Measurements from ENCODE around the gene FTSJ3.

FTSJ3 gene

GRCh38 chr17:63833741-63834373 is 6.4 kb upstream of the FTSJ3 start (continued):
- no peak for TF ChIP-seq TSHZ2 (CRISPR knock-in tag; IDR thresholded peaks at IDR 0.05)
- TF ChIP-seq ZNF70 (CRISPR knock-in tag; IDR thresholded peaks at IDR 0.05) = no peak
- TF ChIP-seq ZNF565 (CRISPR knock-in tag; conservative IDR thresholded peaks at IDR 0.05; ENCODE audit: low read depth) = no peak
- TF ChIP-seq RARB (CRISPR knock-in tag; IDR thresholded peaks at IDR 0.05) = no peak
- no peak for TF ChIP-seq GLIS3 (CRISPR knock-in tag; IDR thresholded peaks at IDR 0.05)
- no peak for TF ChIP-seq ESRRG (CRISPR knock-in tag; IDR thresholded peaks at IDR 0.05)
- no peak for TF ChIP-seq PPARA (CRISPR knock-in tag; IDR thresholded peaks at IDR 0.05; ENCODE audit: borderline replicate concordance)
- TF ChIP-seq ISL1 (CRISPR knock-in tag; IDR thresholded peaks at IDR 0.05) = no peak
- no peak for TF ChIP-seq OSR1 (CRISPR knock-in tag; IDR thresholded peaks at IDR 0.05)
- no peak for TF ChIP-seq POU6F1 (CRISPR knock-in tag; IDR thresholded peaks at IDR 0.05; ENCODE audit: borderline replicate concordance, low read depth)
- no peak for TF ChIP-seq ZNF8 (CRISPR knock-in tag; IDR thresholded peaks at IDR 0.05)

GRCh38 chr17:63833026-63833740 is 5.7 kb upstream of the FTSJ3 start:
- no peak for TF ChIP-seq GLIS3 (CRISPR knock-in tag; IDR thresholded peaks at IDR 0.05)
- no peak for TF ChIP-seq ESRRG (CRISPR knock-in tag; IDR thresholded peaks at IDR 0.05)
- no peak for TF ChIP-seq OSR1 (CRISPR knock-in tag; IDR thresholded peaks at IDR 0.05)
- no peak for TF ChIP-seq CSDC2 (CRISPR knock-in tag; IDR thresholded peaks at IDR 0.05)
- no peak for TF ChIP-seq TCF4 (CRISPR knock-in tag; IDR thresholded peaks at IDR 0.05; ENCODE audit: borderline replicate concordance)
- TF ChIP-seq ARNTL (CRISPR knock-in tag; IDR thresholded peaks at IDR 0.05; ENCODE audit: borderline replicate concordance, low read depth) = no peak
- TF ChIP-seq ZC3H10 (CRISPR knock-in tag; IDR thresholded peaks at IDR 0.05) = no peak
- no peak for TF ChIP-seq SNAI2 (CRISPR knock-in tag; IDR thresholded peaks at IDR 0.05)
- no peak for TF ChIP-seq ZNF8 (CRISPR knock-in tag; IDR thresholded peaks at IDR 0.05)
- no peak for TF ChIP-seq ZFP30 (CRISPR knock-in tag; IDR thresholded peaks at IDR 0.05)
- ATAC-seq = no peak

GRCh38 chr17:63832455-63832854 is 5.0 kb upstream of the FTSJ3 start:
- TF ChIP-seq TSHZ2 (CRISPR knock-in tag; IDR thresholded peaks at IDR 0.05) (no peak), ZNF565 (CRISPR knock-in tag; conservative IDR thresholded peaks at IDR 0.05; ENCODE audit: low read depth) (no peak), GLIS3 (CRISPR knock-in tag; IDR thresholded peaks at IDR 0.05) (no peak), CREB5 (CRISPR knock-in tag; IDR thresholded peaks at IDR 0.05; ENCODE audit: low read depth) (no peak), ISL1 (CRISPR knock-in tag; IDR thresholded peaks at IDR 0.05) (no peak), ESRRG (CRISPR knock-in tag; IDR thresholded peaks at IDR 0.05) (no peak), PPARA (CRISPR knock-in tag; IDR thresholded peaks at IDR 0.05; ENCODE audit: borderline replicate concordance) (no peak), TCF4 (CRISPR knock-in tag; IDR thresholded peaks at IDR 0.05; ENCODE audit: borderline replicate concordance) (no peak), CSDC2 (CRISPR knock-in tag; IDR thresholded peaks at IDR 0.05) (no peak), ZNF8 (CRISPR knock-in tag; IDR thresholded peaks at IDR 0.05) (no peak), ZNF70 (CRISPR knock-in tag; IDR thresholded peaks at IDR 0.05) (no peak), ZC3H10 (CRISPR knock-in tag; IDR thresholded peaks at IDR 0.05) (no peak), POU6F1 (CRISPR knock-in tag; IDR thresholded peaks at IDR 0.05; ENCODE audit: borderline replicate concordance, low read depth) (no peak), ZFP30 (CRISPR knock-in tag; IDR thresholded peaks at IDR 0.05) (no peak), CSRNP3 (CRISPR knock-in tag; IDR thresholded peaks at IDR 0.05) (no peak), RARB (CRISPR knock-in tag; IDR thresholded peaks at IDR 0.05) (no peak), OSR1 (CRISPR knock-in tag; IDR thresholded peaks at IDR 0.05) (no peak), BACH2 (CRISPR knock-in tag; IDR thresholded peaks at IDR 0.05; ENCODE audit: borderline replicate concordance) (no peak), ARNTL (CRISPR knock-in tag; IDR thresholded peaks at IDR 0.05; ENCODE audit: borderline replicate concordance, low read depth) (no peak), TOX (CRISPR knock-in tag; IDR thresholded peaks at IDR 0.05; ENCODE audit: borderline replicate concordance) (no peak)
- no peak for ATAC-seq

All from SK-N-SH treated with all-trans-retinoic acid at 6 μM for 48 hours (cell line).